HEK293 (cell line): ENCODE measurements around the gene IL36B.

ENCODE experiments used
- CTCF ChIA-PET: fragments of 350-600 bp; formaldehyde crosslinking; extraction: SDS; loops from one replicate; lab custom pipeline; 2021; ENCODE audit warnings: antibody characterized with exemption; lab: Yijun Ruan, JAX
- POLR2A ChIA-PET: fragments of 300-600 bp; formaldehyde crosslinking; extraction: SDS; loops from one replicate; lab custom pipeline; 2020; ENCODE audit warnings: antibody characterized with exemption, inconsistent platforms; lab: Yijun Ruan, JAX
- H3K27ac ChIP-seq: fragments of 200-500 bp; sonication (Bioruptor generic); 2 replicates; pipeline ENCODE4 v1.5.1; 2014; ENCODE audit warnings: low read depth, low read length, control low read depth, inconsistent platforms; ENCODE audit errors: extremely low read depth
- H3K36me3 ChIP-seq, 2 experiments: fragments of 200-500 bp in 1 of 2; sonication (Bioruptor generic) in 1 of 2; 1 replicate in 1 of 2; 2 replicates in 1 of 2; pipeline ENCODE4 v1.5.1; 2014 to 2017; ENCODE audit warnings: inconsistent platforms in 2 of 2, low read length in 2 of 2; ENCODE audit not compliant: control insufficient read depth in 2 of 2, insufficient read depth in 1 of 2
- H3K4me1 ChIP-seq: fragments of 200-500 bp; sonication (Bioruptor generic); 2 replicates; pipeline ENCODE4 v1.5.1; 2014; ENCODE audit warnings: mild to moderate bottlenecking, low read length, inconsistent platforms; ENCODE audit not compliant: control insufficient read depth, insufficient read depth
- H3K4me3 ChIP-seq: 2 replicates; pipeline ENCODE4 v1.5.1; 2011; ENCODE audit warnings: low read depth, mild to moderate bottlenecking, control low read depth, low read length, moderate library complexity
- H3K9me3 ChIP-seq: fragments of 200-500 bp; sonication (Bioruptor generic); 2 replicates; pipeline ENCODE4 v1.5.1; 2014; ENCODE audit warnings: low read depth, low read length, inconsistent platforms; ENCODE audit not compliant: control insufficient read depth, insufficient read depth
- EGR2 ChIP-seq: fragments of 450-650 bp; formaldehyde crosslinking; IDR thresholded peaks from 2 replicates; pipeline ENCODE4 v1.5.1; 2016; ENCODE audit warnings: low read depth, missing biosample characterization, missing genetic modification characterization
- KLF10 ChIP-seq: fragments of 450-650 bp; IDR thresholded peaks from 2 replicates; pipeline ENCODE4 v1.5.1; 2018; ENCODE audit warnings: missing biosample characterization, mild to moderate bottlenecking, missing genetic modification characterization
- SCRT1 ChIP-seq: fragments of 450-650 bp; formaldehyde crosslinking; IDR thresholded peaks from 2 replicates; pipeline ENCODE4 v1.5.1; 2016; ENCODE audit warnings: missing biosample characterization, missing genetic modification characterization, borderline replicate concordance
- SP3 ChIP-seq: fragments of 450-650 bp; formaldehyde crosslinking; IDR thresholded peaks from 2 replicates; pipeline ENCODE4 v1.5.1; 2016; ENCODE audit warnings: missing biosample characterization, missing genetic modification characterization
- SP7 ChIP-seq: fragments of 450-650 bp; formaldehyde crosslinking; IDR thresholded peaks from 2 replicates; pipeline ENCODE4 v1.5.1; 2016; ENCODE audit warnings: missing biosample characterization, missing genetic modification characterization
- ZBTB7A ChIP-seq: fragments of 450-650 bp; formaldehyde crosslinking; IDR thresholded peaks from 2 replicates; pipeline ENCODE4 v1.5.1; 2016; ENCODE audit warnings: low read depth, missing biosample characterization, missing genetic modification characterization
- ZFP3 ChIP-seq: fragments of 450-650 bp; formaldehyde crosslinking; IDR thresholded peaks from 2 replicates; pipeline ENCODE4 v1.5.1; 2016; ENCODE audit warnings: low read depth, missing biosample characterization, missing genetic modification characterization
- ZNF10 ChIP-seq: fragments of 450-650 bp; formaldehyde crosslinking; IDR thresholded peaks from 2 replicates; pipeline ENCODE4 v1.5.1; 2017; ENCODE audit warnings: missing biosample characterization, missing genetic modification characterization
- ZNF16 ChIP-seq: fragments of 450-650 bp; formaldehyde crosslinking; IDR thresholded peaks from 2 replicates; pipeline ENCODE4 v1.5.1; 2016; ENCODE audit warnings: low read depth, missing biosample characterization, missing genetic modification characterization
- ZNF2 ChIP-seq: fragments of 450-650 bp; formaldehyde crosslinking; IDR thresholded peaks from 2 replicates; pipeline ENCODE4 v1.5.1; 2016; ENCODE audit warnings: missing biosample characterization, missing genetic modification characterization
- ZNF211 ChIP-seq: fragments of 450-650 bp; formaldehyde crosslinking; IDR thresholded peaks from 2 replicates; pipeline ENCODE4 v1.5.1; 2016; ENCODE audit warnings: low read depth, missing biosample characterization, missing genetic modification characterization
- ZNF223 ChIP-seq: fragments of 450-650 bp; formaldehyde crosslinking; IDR thresholded peaks from 2 replicates; pipeline ENCODE4 v1.5.1; 2016; ENCODE audit warnings: missing biosample characterization, missing genetic modification characterization
- ZNF510 ChIP-seq: fragments of 450-650 bp; formaldehyde crosslinking; IDR thresholded peaks from 2 replicates; pipeline ENCODE4 v1.5.1; 2018; ENCODE audit warnings: mild to moderate bottlenecking, missing genetic modification characterization, missing biosample characterization; ENCODE audit not compliant: insufficient replicate concordance
- ZNF544 ChIP-seq: fragments of 450-650 bp; formaldehyde crosslinking; IDR thresholded peaks from 2 replicates; pipeline ENCODE4 v1.5.0; 2017; ENCODE audit warnings: missing biosample characterization, missing genetic modification characterization
- ZNF596 ChIP-seq: fragments of 450-650 bp; IDR thresholded peaks from 2 replicates; pipeline ENCODE4 v1.5.0; 2018; ENCODE audit warnings: missing biosample characterization, mild to moderate bottlenecking, missing genetic modification characterization, moderate library complexity
- ZNF624 ChIP-seq: fragments of 450-650 bp; formaldehyde crosslinking; IDR thresholded peaks from 2 replicates; pipeline ENCODE4 v1.5.1; 2017; ENCODE audit warnings: missing biosample characterization, missing genetic modification characterization
- ZNF677 ChIP-seq: fragments of 450-650 bp; IDR thresholded peaks from 2 replicates; pipeline ENCODE4 v1.5.0; 2018; ENCODE audit warnings: missing biosample characterization, mild to moderate bottlenecking, missing genetic modification characterization, moderate library complexity
- ZNF768 ChIP-seq: fragments of 450-650 bp; formaldehyde crosslinking; IDR thresholded peaks from 2 replicates; pipeline ENCODE4 v1.5.1; 2018; ENCODE audit warnings: missing biosample characterization, mild to moderate bottlenecking, missing genetic modification characterization
- ZNF791 ChIP-seq: fragments of 450-650 bp; formaldehyde crosslinking; IDR thresholded peaks from 2 replicates; pipeline ENCODE4 v1.5.1; 2016; ENCODE audit warnings: missing biosample characterization, missing genetic modification characterization
- ZSCAN30 ChIP-seq: fragments of 450-650 bp; IDR thresholded peaks from 2 replicates; pipeline ENCODE4 v1.5.1; 2018; ENCODE audit warnings: missing biosample characterization, mild to moderate bottlenecking, missing genetic modification characterization, moderate library complexity
- TF ChIP-seq, protein P1 (sequence below): fragments of 450-650 bp; formaldehyde crosslinking; IDR thresholded peaks from 2 replicates; pipeline ENCODE4 v1.5.1; 2016; ENCODE audit warnings: missing biosample characterization, missing genetic modification characterization
- TF ChIP-seq, protein P2 (sequence below): fragments of 450-650 bp; formaldehyde crosslinking; IDR thresholded peaks from 2 replicates; pipeline ENCODE4 v1.5.1; 2016; ENCODE audit warnings: missing biosample characterization, missing genetic modification characterization
- TF ChIP-seq, protein P3 (sequence below): sonication (generic); formaldehyde crosslinking; IDR thresholded peaks from 2 replicates; pipeline ENCODE4 v1.8.1; 2022; ENCODE audit warnings: mild to moderate bottlenecking, moderate library complexity, missing genetic modification reagents
- TF ChIP-seq, protein P4 (sequence below): fragments of 450-650 bp; formaldehyde crosslinking; IDR thresholded peaks from 2 replicates; pipeline ENCODE4 v1.5.1; 2017; ENCODE audit warnings: missing biosample characterization, missing genetic modification characterization
- TF ChIP-seq, protein P5 (sequence below): fragments of 450-650 bp; formaldehyde crosslinking; IDR thresholded peaks from 2 replicates; pipeline ENCODE4 v1.5.1; 2017; ENCODE audit warnings: missing biosample characterization, missing genetic modification characterization

Gene IL36B

DNA sequence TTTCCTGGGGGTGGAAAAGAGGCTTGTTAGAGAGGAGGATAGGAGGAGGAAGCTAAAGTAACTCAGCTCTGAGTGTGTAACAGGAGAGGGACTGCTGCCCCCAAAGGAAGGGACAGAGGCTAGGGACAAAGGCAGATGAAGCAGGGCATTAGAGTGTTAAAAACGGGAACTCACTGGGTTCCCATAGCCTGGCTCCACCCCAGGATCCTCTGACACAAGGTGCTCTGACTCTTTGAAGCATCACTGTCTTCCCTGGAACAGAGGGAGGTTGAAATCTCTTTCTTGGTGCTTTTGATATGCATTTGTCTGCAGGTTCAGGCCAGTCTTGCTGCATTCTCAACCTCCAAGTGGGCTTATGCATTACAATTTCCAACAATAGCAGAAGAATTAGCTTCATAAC lies 24.6 kb downstream of the IL36B start:
- POLR2A ChIA-PET: no interaction called here
- Histone ChIP-seq H3K4me3 (no peak overlapping the region), H3K36me3 (no peaks in the 10 kb centered on the region), H3K4me1 (no peaks in the 10 kb centered on the region), H3K27ac (no peak overlapping the region), H3K9me3 (no peaks in the 10 kb centered on the region)
- CTCF ChIA-PET: interaction anchor here (0.8 kb wide), 1 partner anchor 241 kb away, joined by 3 read pairs; no protein-coding TSS in a partner anchor
- no peak for TF ChIP-seq ZNF10 (tag by site-specific recombination)
- no peak for TF ChIP-seq ZNF624 (tag by site-specific recombination)
- TF ChIP-seq SP3 (tag by site-specific recombination): no peak
- TF ChIP-seq ZNF223 (tag by site-specific recombination): no peak
- TF ChIP-seq SCRT1 (tag by site-specific recombination): no peak
- TF ChIP-seq, protein P1, sequence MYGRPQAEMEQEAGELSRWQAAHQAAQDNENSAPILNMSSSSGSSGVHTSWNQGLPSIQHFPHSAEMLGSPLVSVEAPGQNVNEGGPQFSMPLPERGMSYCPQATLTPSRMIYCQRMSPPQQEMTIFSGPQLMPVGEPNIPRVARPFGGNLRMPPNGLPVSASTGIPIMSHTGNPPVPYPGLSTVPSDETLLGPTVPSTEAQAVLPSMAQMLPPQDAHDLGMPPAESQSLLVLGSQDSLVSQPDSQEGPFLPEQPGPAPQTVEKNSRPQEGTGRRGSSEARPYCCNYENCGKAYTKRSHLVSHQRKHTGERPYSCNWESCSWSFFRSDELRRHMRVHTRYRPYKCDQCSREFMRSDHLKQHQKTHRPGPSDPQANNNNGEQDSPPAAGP: no peak
- no peak for TF ChIP-seq ZNF544 (tag by site-specific recombination)
- TF ChIP-seq ZNF2 (tag by site-specific recombination): no peak
- TF ChIP-seq, protein P2, sequence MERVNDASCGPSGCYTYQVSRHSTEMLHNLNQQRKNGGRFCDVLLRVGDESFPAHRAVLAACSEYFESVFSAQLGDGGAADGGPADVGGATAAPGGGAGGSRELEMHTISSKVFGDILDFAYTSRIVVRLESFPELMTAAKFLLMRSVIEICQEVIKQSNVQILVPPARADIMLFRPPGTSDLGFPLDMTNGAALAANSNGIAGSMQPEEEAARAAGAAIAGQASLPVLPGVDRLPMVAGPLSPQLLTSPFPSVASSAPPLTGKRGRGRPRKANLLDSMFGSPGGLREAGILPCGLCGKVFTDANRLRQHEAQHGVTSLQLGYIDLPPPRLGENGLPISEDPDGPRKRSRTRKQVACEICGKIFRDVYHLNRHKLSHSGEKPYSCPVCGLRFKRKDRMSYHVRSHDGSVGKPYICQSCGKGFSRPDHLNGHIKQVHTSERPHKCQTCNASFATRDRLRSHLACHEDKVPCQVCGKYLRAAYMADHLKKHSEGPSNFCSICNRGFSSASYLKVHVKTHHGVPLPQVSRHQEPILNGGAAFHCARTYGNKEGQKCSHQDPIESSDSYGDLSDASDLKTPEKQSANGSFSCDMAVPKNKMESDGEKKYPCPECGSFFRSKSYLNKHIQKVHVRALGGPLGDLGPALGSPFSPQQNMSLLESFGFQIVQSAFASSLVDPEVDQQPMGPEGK: no peak
- TF ChIP-seq ZNF510: no peak

DNA sequence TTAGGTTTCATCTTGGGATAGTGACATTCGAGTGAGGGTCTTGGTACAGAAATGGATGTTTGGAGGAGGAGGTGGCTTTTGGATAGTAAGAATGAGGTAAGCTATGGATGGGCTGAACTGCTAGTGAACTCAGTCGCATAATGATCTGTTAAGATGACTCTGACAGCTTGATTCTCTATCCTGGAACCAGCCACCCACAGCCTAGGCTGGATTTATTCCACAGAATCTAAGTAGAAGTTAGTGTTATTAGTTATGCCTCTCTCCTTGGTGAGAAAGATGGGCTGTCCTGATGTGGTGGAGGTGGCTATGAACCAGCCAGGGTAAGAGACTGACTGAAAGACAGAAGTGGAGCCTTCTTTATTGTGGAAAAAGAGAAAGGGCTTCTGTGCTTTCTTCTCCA lies 25.0 kb downstream of the IL36B start:
- TF ChIP-seq ZBTB7A (tag by site-specific recombination) (no peak), SP7 (tag by site-specific recombination) (no peak), ZNF16 (tag by site-specific recombination) (no peak), ZSCAN30 (tag by site-specific recombination) (no peak), EGR2 (tag by site-specific recombination) (no peak), ZNF677 (tag by site-specific recombination) (no peak), ZNF791 (no peak), ZNF211 (tag by site-specific recombination) (no peak), ZNF768 (tag by site-specific recombination) (no peak), KLF10 (tag by site-specific recombination) (no peak), ZFP3 (tag by site-specific recombination) (no peak), ZNF2 (tag by site-specific recombination) (no peak), ZNF596 (tag by site-specific recombination) (no peak)
- TF ChIP-seq, protein P3, sequence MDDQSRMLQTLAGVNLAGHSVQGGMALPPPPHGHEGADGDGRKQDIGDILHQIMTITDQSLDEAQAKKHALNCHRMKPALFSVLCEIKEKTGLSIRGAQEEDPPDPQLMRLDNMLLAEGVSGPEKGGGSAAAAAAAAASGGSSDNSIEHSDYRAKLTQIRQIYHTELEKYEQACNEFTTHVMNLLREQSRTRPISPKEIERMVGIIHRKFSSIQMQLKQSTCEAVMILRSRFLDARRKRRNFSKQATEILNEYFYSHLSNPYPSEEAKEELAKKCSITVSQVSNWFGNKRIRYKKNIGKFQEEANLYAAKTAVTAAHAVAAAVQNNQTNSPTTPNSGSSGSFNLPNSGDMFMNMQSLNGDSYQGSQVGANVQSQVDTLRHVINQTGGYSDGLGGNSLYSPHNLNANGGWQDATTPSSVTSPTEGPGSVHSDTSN (CRISPR knock-in tag): no peak
- TF ChIP-seq, protein P4, sequence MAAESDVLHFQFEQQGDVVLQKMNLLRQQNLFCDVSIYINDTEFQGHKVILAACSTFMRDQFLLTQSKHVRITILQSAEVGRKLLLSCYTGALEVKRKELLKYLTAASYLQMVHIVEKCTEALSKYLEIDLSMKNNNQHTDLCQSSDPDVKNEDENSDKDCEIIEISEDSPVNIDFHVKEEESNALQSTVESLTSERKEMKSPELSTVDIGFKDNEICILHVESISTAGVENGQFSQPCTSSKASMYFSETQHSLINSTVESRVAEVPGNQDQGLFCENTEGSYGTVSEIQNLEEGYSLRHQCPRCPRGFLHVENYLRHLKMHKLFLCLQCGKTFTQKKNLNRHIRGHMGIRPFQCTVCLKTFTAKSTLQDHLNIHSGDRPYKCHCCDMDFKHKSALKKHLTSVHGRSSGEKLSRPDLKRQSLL (tag by site-specific recombination): no peak
- TF ChIP-seq, protein P5, sequence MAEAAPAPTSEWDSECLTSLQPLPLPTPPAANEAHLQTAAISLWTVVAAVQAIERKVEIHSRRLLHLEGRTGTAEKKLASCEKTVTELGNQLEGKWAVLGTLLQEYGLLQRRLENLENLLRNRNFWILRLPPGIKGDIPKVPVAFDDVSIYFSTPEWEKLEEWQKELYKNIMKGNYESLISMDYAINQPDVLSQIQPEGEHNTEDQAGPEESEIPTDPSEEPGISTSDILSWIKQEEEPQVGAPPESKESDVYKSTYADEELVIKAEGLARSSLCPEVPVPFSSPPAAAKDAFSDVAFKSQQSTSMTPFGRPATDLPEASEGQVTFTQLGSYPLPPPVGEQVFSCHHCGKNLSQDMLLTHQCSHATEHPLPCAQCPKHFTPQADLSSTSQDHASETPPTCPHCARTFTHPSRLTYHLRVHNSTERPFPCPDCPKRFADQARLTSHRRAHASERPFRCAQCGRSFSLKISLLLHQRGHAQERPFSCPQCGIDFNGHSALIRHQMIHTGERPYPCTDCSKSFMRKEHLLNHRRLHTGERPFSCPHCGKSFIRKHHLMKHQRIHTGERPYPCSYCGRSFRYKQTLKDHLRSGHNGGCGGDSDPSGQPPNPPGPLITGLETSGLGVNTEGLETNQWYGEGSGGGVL (tag by site-specific recombination): no peak
- TF ChIP-seq, protein P1: no peak
- Histone ChIP-seq H3K36me3 (no peaks in the 10 kb centered on the region), H3K4me3 (no peak overlapping the region), H3K27ac (no peak overlapping the region), H3K4me1 (no peaks in the 10 kb centered on the region), H3K9me3 (no peaks in the 10 kb centered on the region)
- ChIA-PET POLR2A (no interaction called here), CTCF (interaction anchor here (0.8 to 1.1 kb wide), 2 partner anchors 18 to 242 kb away, joined by 3 read pairs; no protein-coding TSS in a partner anchor)
